HepG2 (cell line): ENCODE results near the gene CCL23. TPM values are rescaled to one million over a fixed set of nuclear protein-coding genes. Genes with fewer than 3 reads are reported as not detected.

Source experiments
- ADNP ChIP-seq: sonication (generic); formaldehyde crosslinking; IDR thresholded peaks from 2 replicates; pipeline ENCODE4 v1.4.0; 2020; ENCODE audit warnings: missing genetic modification reagents
- ARID2 ChIP-seq: sonication (generic); formaldehyde crosslinking; IDR thresholded peaks from 2 replicates; pipeline ENCODE4 v1.8.1; 2022; ENCODE audit warnings: mild to moderate bottlenecking, missing genetic modification reagents, borderline replicate concordance
- BHLHE40 ChIP-seq: IDR thresholded peaks from 2 replicates; pipeline ENCODE4 v1.6.1; 2011; ENCODE audit warnings: low read length, improper control_type of control experiment
- E2F1 ChIP-seq: sonication (generic); formaldehyde crosslinking; IDR thresholded peaks from 2 replicates; pipeline ENCODE4 v1.5.0; 2020; ENCODE audit warnings: missing genetic modification reagents
- ELF4 ChIP-seq: sonication (generic); formaldehyde crosslinking; IDR thresholded peaks from 2 replicates; pipeline ENCODE4 v1.5.0; 2020; ENCODE audit warnings: missing genetic modification reagents, mild to moderate bottlenecking, moderate library complexity, borderline replicate concordance
- FOXA1 ChIP-seq, 2 experiments: fragments of 450-650 bp in 1 of 2; sonication (generic) in 1 of 2; formaldehyde crosslinking in 1 of 2; IDR thresholded peaks; 2 replicates each; pipeline versions ENCODE4 v1.4.0 to v1.6.1; 2016 to 2020; ENCODE audit warnings: missing genetic modification reagents in 1 of 2
- FOXP1 ChIP-seq, 2 experiments: fragments of 450-650 bp in 1 of 2; IDR thresholded peaks; 2 replicates each; pipeline ENCODE4 v1.6.1; 2017 to 2018; ENCODE audit warnings: antibody characterized with exemption in 1 of 2
- FOXP4 ChIP-seq: sonication (generic); formaldehyde crosslinking; IDR thresholded peaks from 2 replicates; pipeline ENCODE4 v1.4.0; 2020; ENCODE audit warnings: missing genetic modification reagents
- HMG20B ChIP-seq: conservative IDR thresholded peaks from 2 replicates; pipeline ENCODE4 v1.6.1; 2016; ENCODE audit warnings: missing genetic modification reagents, missing compliant biosample characterization
- JUNB ChIP-seq: sonication (generic); formaldehyde crosslinking; IDR thresholded peaks from 2 replicates; pipeline ENCODE4 v1.8.0; 2022; ENCODE audit warnings: missing genetic modification reagents, mild to moderate bottlenecking, borderline replicate concordance
- KLF9 ChIP-seq: IDR thresholded peaks from 2 replicates; pipeline ENCODE4 v1.6.1; 2016; ENCODE audit warnings: low read depth
- LCORL ChIP-seq, 2 experiments: fragments of 450-650 bp in 1 of 2; sonication (generic) in 1 of 2; formaldehyde crosslinking in 1 of 2; IDR thresholded peaks; 2 replicates each; pipeline versions ENCODE4 v1.5.0 to v1.6.1; 2017 to 2020; ENCODE audit warnings: antibody characterized with exemption in 1 of 2, missing genetic modification reagents in 1 of 2
- PHF5A ChIP-seq: IDR thresholded peaks from one replicate; pipeline ENCODE4 v1.6.1; 2018; ENCODE audit warnings: low read depth, missing genetic modification reagents; ENCODE audit not compliant: unreplicated experiment
- RBAK ChIP-seq: sonication (generic); formaldehyde crosslinking; IDR thresholded peaks from 2 replicates; pipeline ENCODE4 v1.5.1; 2020; ENCODE audit warnings: mild to moderate bottlenecking, missing genetic modification reagents
- RNF219 ChIP-seq: sonication (generic); formaldehyde crosslinking; IDR thresholded peaks from 2 replicates; pipeline ENCODE4 v1.5.0; 2020; ENCODE audit warnings: mild to moderate bottlenecking, missing genetic modification reagents
- SIX4 ChIP-seq: sonication (generic); formaldehyde crosslinking; IDR thresholded peaks from 2 replicates; pipeline ENCODE4 v1.4.0; 2020; ENCODE audit warnings: missing genetic modification reagents
- TSC22D2 ChIP-seq: sonication (generic); formaldehyde crosslinking; IDR thresholded peaks from 2 replicates; pipeline ENCODE4 v1.5.1; 2020; ENCODE audit warnings: missing genetic modification reagents, mild to moderate bottlenecking, borderline replicate concordance
- ZBTB39 ChIP-seq: sonication (generic); formaldehyde crosslinking; IDR thresholded peaks from 2 replicates; pipeline ENCODE4 v1.5.0; 2020; ENCODE audit warnings: missing genetic modification reagents
- ZC3H4 ChIP-seq: sonication (generic); formaldehyde crosslinking; IDR thresholded peaks from 2 replicates; pipeline ENCODE4 v1.4.0; 2020; ENCODE audit warnings: missing genetic modification reagents, borderline replicate concordance
- ZNF282 ChIP-seq: fragments of 450-650 bp; IDR thresholded peaks from 2 replicates; pipeline ENCODE4 v1.6.1; 2018; ENCODE audit not compliant: partially characterized antibody
- ZNF629 ChIP-seq: sonication (generic); formaldehyde crosslinking; conservative IDR thresholded peaks from 2 replicates; pipeline ENCODE4 v1.5.0; 2020; ENCODE audit warnings: missing genetic modification reagents
- ZNF709 ChIP-seq: sonication (generic); formaldehyde crosslinking; IDR thresholded peaks from 2 replicates; pipeline ENCODE4 v1.5.0; 2020; ENCODE audit warnings: mild to moderate bottlenecking, missing genetic modification reagents
- ZNF792 ChIP-seq: IDR thresholded peaks from 2 replicates; pipeline ENCODE4 v1.6.1; 2016
- polyA plus RNA-seq, 8 experiments: library from polyadenylated mRNA; depleted of rRNA in 3 of 8; stranded (reverse) in 7 of 8; unstranded in 1 of 8; fragments of >200 nt; fragmentation: Illumina TruSeq in 4 of 8; extraction: Trizol in 4 of 8; gene quantifications; 2 replicates each; pipeline versions ENCODE4 v1.2.1 to v1.2.3, GENCODE V29; 2011 to 2016; ENCODE audit warnings: low read depth in 4 of 8, missing spikeins in 1 of 8, mixed read lengths in 1 of 8; ENCODE audit not compliant: insufficient read depth in 1 of 8
- total RNA-seq, 5 experiments: library from RNA; depleted of rRNA; stranded (reverse); fragments of >200 nt; fragmentation: Illumina TruSeq; extraction: Trizol; gene quantifications; 2 replicates each; pipeline ENCODE4 v1.2.3, GENCODE V29; 2016; ENCODE audit warnings: low read depth in 1 of 5

CCL23 gene
- total and polyA plus RNA-seq, 2 of the 13 experiments (the other 11 are each of a cell fraction or from before 2014, with no cell fraction given), result not detected

- TF ChIP-seq ZBTB39 (CRISPR knock-in tag), result peak; percentile 1; the same call in 1 of the 2 replicates
- no peak for TF ChIP-seq RNF219 (CRISPR knock-in tag)
- TF ChIP-seq ADNP, result 0 out of 2 replicates have a peak, but pooled peaks have one; percentile 2
- no peak for TF ChIP-seq TSC22D2 (CRISPR knock-in tag)
- TF ChIP-seq FOXP1 (IDR thresholded peaks at IDR 0.05), result no peak
- 0 out of 2 replicates have a peak, but pooled peaks have one; percentile 31 for TF ChIP-seq FOXP1 (CRISPR knock-in tag; IDR thresholded peaks at IDR 0.05)
- no peak for TF ChIP-seq ARID2 (CRISPR knock-in tag)
- TF ChIP-seq JUNB (CRISPR knock-in tag), result 0 out of 2 replicates have a peak, but pooled peaks have one; percentile 45
- TF ChIP-seq ZC3H4 (CRISPR knock-in tag), result no peak
- TF ChIP-seq ZNF282, result no peak
- TF ChIP-seq ZNF709 (CRISPR knock-in tag), result no peak
- no peak for TF ChIP-seq RBAK (CRISPR knock-in tag)
- TF ChIP-seq BHLHE40, result peak; percentile 91
- TF ChIP-seq FOXA1 (IDR thresholded peaks at IDR 0.05), result no peak
- peak; percentile 41; the same call in 1 of the 2 replicates for TF ChIP-seq FOXA1 (CRISPR knock-in tag; IDR thresholded peaks at IDR 0.05)
- TF ChIP-seq E2F1 (CRISPR knock-in tag), result no peak
- TF ChIP-seq HMG20B (CRISPR knock-in tag), result 0 out of 2 replicates have a peak, but pooled peaks have one; percentile 23
- no peak for TF ChIP-seq SIX4 (CRISPR knock-in tag)
- no peak for TF ChIP-seq FOXP4 (CRISPR knock-in tag)
- TF ChIP-seq PHF5A (CRISPR knock-in tag), result no peak
- TF ChIP-seq ELF4, result no peak
- no peak for TF ChIP-seq LCORL (IDR thresholded peaks at IDR 0.05)
- TF ChIP-seq LCORL (CRISPR knock-in tag; IDR thresholded peaks at IDR 0.05), result 0 out of 2 replicates have a peak, but pooled peaks have one; percentile 0
- TF ChIP-seq ZNF792 (CRISPR knock-in tag), result peak; percentile 9; the same call in 1 of the 2 replicates
- TF ChIP-seq ZNF629 (CRISPR knock-in tag), result no peak
- 0 out of 2 replicates have a peak, but pooled peaks have one; percentile 16 for TF ChIP-seq KLF9 (CRISPR knock-in tag)
These were observed 44.8 kb downstream of the CCL23 start (continued) for GRCh38 chr17:35972945-35973332.
